Activated CD8-positive, alpha-beta T cell treated with anti-CD3 and anti-CD28 coated beads, Interleukin-2, amount 10 ng/mL, durations not matched to agents 7 days and 5 days (primary cell): ENCODE measurements around the gene PCDHGA4. TPM values are rescaled to one million over a fixed set of nuclear protein-coding genes. Genes with fewer than 3 reads are reported as not detected.
"Not testable (repeated sequence)": the region's sequence is repeated elsewhere in the genome, so short reads cannot be mapped to it uniquely, and the experiment has no call there.

ENCODE experiments used
- ATAC-seq: fragments of 150-1000 bp; cut with Tn5 transposase; one replicate; pipeline ENCODE4 v1.10.0; 2021; ENCODE audit warnings: moderate library complexity
- CTCF ChIA-PET: fragments of 350-600 bp; sonication (Branson Sonifier 250); formaldehyde crosslinking; loops from one replicate; lab custom pipeline; 2021; ENCODE audit warnings: antibody characterized with exemption; lab: Charles Lee
- POLR2A ChIA-PET: fragments of 350-600 bp; sonication (Branson Sonifier 250); formaldehyde crosslinking; loops from one replicate; lab custom pipeline; 2021; ENCODE audit warnings: antibody characterized with exemption; lab: Charles Lee
- DNase-seq: peaks from one replicate; pipeline ENCODE4 v3.0.0-alpha.2; 2020
- H3K27ac Mint-ChIP-seq: one replicate; pipeline ENCODE4 v1.8.0; 2021; ENCODE audit warnings: mild to moderate bottlenecking, mixed read lengths
- H3K27me3 Mint-ChIP-seq: one replicate; pipeline ENCODE4 v1.8.0; 2021; ENCODE audit warnings: low read depth, mixed read lengths
- H3K36me3 Mint-ChIP-seq: one replicate; pipeline ENCODE4 v1.8.0; 2021; ENCODE audit warnings: low read depth, mixed read lengths
- H3K4me1 Mint-ChIP-seq: one replicate; pipeline ENCODE4 v1.8.0; 2021; ENCODE audit warnings: low read depth, mixed read lengths
- H3K4me3 Mint-ChIP-seq: one replicate; pipeline ENCODE4 v1.8.0; 2021; ENCODE audit warnings: mild to moderate bottlenecking, mixed read lengths
- H3K9me3 Mint-ChIP-seq: one replicate; pipeline ENCODE4 v1.8.0; 2022; ENCODE audit warnings: mixed read lengths; ENCODE audit not compliant: insufficient read depth
- total RNA-seq, 2 experiments: library from RNA; stranded (reverse); gene quantifications; one replicate each; pipeline ENCODE4 v1.2.3, GENCODE V29; 2021

PCDHGA4 gene
- total RNA-seq, 2 experiments from 2014 or later = 0.10 TPM; not detected in 1

- H3K27ac Mint-ChIP-seq = no peak within 1 kb of the TSS
- ATAC-seq = no peak
- H3K4me1 Mint-ChIP-seq = peaks cover 5% of the 10 kb centered on the region
- no peak within 1 kb of the TSS for H3K4me3 Mint-ChIP-seq
- ChIA-PET POLR2A (interaction anchor here (0.8 to 2.3 kb wide), 3 partner anchors 10 kb away, joined by 3 to 14 read pairs (median 6); partner anchors contain the start of gene TAF7), CTCF (interaction anchor here (0.8 to 3.4 kb wide), 11 partner anchors 10 to 238 kb away, joined by 3 to 29 read pairs (median 3); partner anchors contain the start of genes PCDHB9, PCDHGA10, PCDHGB3 and TAF7)
- peaks cover 7% of the 10 kb centered on the region for H3K36me3 Mint-ChIP-seq
- DNase-seq = peak; percentile 43
- peaks cover 31% of the 10 kb centered on the region for H3K27me3 Mint-ChIP-seq
- peaks cover 13% of the 10 kb centered on the region for H3K9me3 Mint-ChIP-seq
These were observed 24.3 kb upstream of the PCDHGA4 start, which contains the start of gene PCDHGA1 for GRCh38 chr5:141330299-141331080. PCDHGA1 (plus strand) TSS chr5:141330514.

GRCh38 chr5:141332571-141332970, 22.2 kb upstream of the PCDHGA4 start:
- DNase-seq, ATAC-seq, H3K4me3 Mint-ChIP-seq, H3K36me3 Mint-ChIP-seq, H3K27ac Mint-ChIP-seq, POLR2A ChIA-PET, H3K4me1 Mint-ChIP-seq: not testable (repeated sequence)
- CTCF ChIA-PET = interaction anchor here (1.3 to 1.7 kb wide), 3 partner anchors 10 to 23 kb away, joined by 4 read pairs; partner anchors contain the start of gene TAF7
- Mint-ChIP-seq H3K27me3 (peaks cover 39% of the 10 kb centered on the region), H3K9me3 (peaks cover 13% of the 10 kb centered on the region)

- Mint-ChIP-seq H3K27ac (no peak within 1 kb of the TSS), H3K9me3 (peaks cover 5% of the 10 kb centered on the region), H3K4me1 (no peaks in the 10 kb centered on the region), H3K4me3 (no peak within 1 kb of the TSS), H3K36me3 (peaks cover 7% of the 10 kb centered on the region), H3K27me3 (peaks cover 41% of the 10 kb centered on the region)
- no peak for DNase-seq
- POLR2A ChIA-PET = no interaction called here
- no peak for ATAC-seq
- CTCF ChIA-PET = interaction anchor here (0.8 to 2.8 kb wide), 10 partner anchors 9 to 253 kb away, joined by 3 to 12 read pairs (median 5); partner anchors contain the start of gene TAF7
These were observed 16.1 kb upstream of the PCDHGA4 start, which contains the start of gene PCDHGA2 for GRCh38 chr5:141338538-141339306. PCDHGA2 (plus strand) TSS chr5:141338760.

GRCh38 chr5:141340781-141341354, 14.0 kb upstream of the PCDHGA4 start:
- H3K4me1 Mint-ChIP-seq, H3K27ac Mint-ChIP-seq, H3K4me3 Mint-ChIP-seq, DNase-seq, ATAC-seq, POLR2A ChIA-PET, CTCF ChIA-PET: not testable (repeated sequence)
- Mint-ChIP-seq H3K27me3 (peaks cover 33% of the 10 kb centered on the region), H3K36me3 (peaks cover 10% of the 10 kb centered on the region), H3K9me3 (peaks cover 11% of the 10 kb centered on the region)

GRCh38 chr5:141342773-141343172, 12.0 kb upstream of the PCDHGA4 start:
- CTCF ChIA-PET = interaction anchor here (0.7 to 3.4 kb wide), 8 partner anchors 10 to 181 kb away, joined by 3 to 33 read pairs (median 4); partner anchors contain the start of genes PCDHGA5, PCDHGB5 and TAF7
- Mint-ChIP-seq H3K27ac (no peak overlapping the region), H3K9me3 (peaks cover 11% of the 10 kb centered on the region), H3K27me3 (peaks cover 22% of the 10 kb centered on the region), H3K4me3 (no peak overlapping the region), H3K4me1 (no peaks in the 10 kb centered on the region), H3K36me3 (peaks cover 10% of the 10 kb centered on the region)
- ATAC-seq = no peak
- POLR2A ChIA-PET = no interaction called here
- DNase-seq = no peak

- DNase-seq = peak; percentile 47
- Mint-ChIP-seq H3K36me3 (peaks cover 10% of the 10 kb centered on the region), H3K27me3 (peaks cover 17% of the 10 kb centered on the region), H3K9me3 (peaks cover 11% of the 10 kb centered on the region), H3K4me3 (peak within 1 kb of the TSS; percentile 55), H3K27ac (no peak within 1 kb of the TSS), H3K4me1 (no peaks in the 10 kb centered on the region)
- no peak for ATAC-seq
- ChIA-PET POLR2A (no interaction called here), CTCF (interaction anchor here (0.7 to 3.4 kb wide), 10 partner anchors 8 to 180 kb away, joined by 3 to 33 read pairs (median 4); partner anchors contain the start of genes PCDHGA12, PCDHGB2, PCDHGB3 and PCDHGB5)
These were observed 11.4 kb upstream of the PCDHGA4 start, which contains the start of gene PCDHGA3 for GRCh38 chr5:141343242-141343952. PCDHGA3 (plus strand) TSS chr5:141343829; CDS start chr5:141344034, 205 bp downstream.

- peaks cover 11% of the 10 kb centered on the region for H3K9me3 Mint-ChIP-seq
- DNase-seq (no peak), ATAC-seq (no peak)
- ChIA-PET CTCF (interaction anchor here (1.1 to 3.4 kb wide), 6 partner anchors 9 to 180 kb away, joined by 3 to 33 read pairs (median 6); partner anchors contain the start of genes PCDHGA12, PCDHGB2, PCDHGB3 and TAF7), POLR2A (no interaction called here)
- peak overlapping the region; percentile 55 for H3K4me3 Mint-ChIP-seq
- no peaks in the 10 kb centered on the region for H3K4me1 Mint-ChIP-seq
- peaks cover 12% of the 10 kb centered on the region for H3K27me3 Mint-ChIP-seq
- H3K36me3 Mint-ChIP-seq = peaks cover 10% of the 10 kb centered on the region
- H3K27ac Mint-ChIP-seq = no peak overlapping the region
These were observed 10.8 kb upstream of the PCDHGA4 start for GRCh38 chr5:141343953-141344463.

GRCh38 chr5:141345327-141345726, 9.5 kb upstream of the PCDHGA4 start:
- Mint-ChIP-seq H3K4me1 (no peaks in the 10 kb centered on the region), H3K27ac (no peak overlapping the region), H3K4me3 (no peak overlapping the region), H3K27me3 (peaks cover 9% of the 10 kb centered on the region), H3K36me3 (peaks cover 8% of the 10 kb centered on the region), H3K9me3 (peaks cover 7% of the 10 kb centered on the region)
- DNase-seq (no peak), ATAC-seq (no peak)
- POLR2A ChIA-PET = no interaction called here
- CTCF ChIA-PET = interaction anchor here (2.2 to 3.4 kb wide), 2 partner anchors 25 to 26 kb away, joined by 6 to 33 read pairs; partner anchors contain the start of genes PCDHGB3 and TAF7

GRCh38 chr5:141346017-141346416, 8.8 kb upstream of the PCDHGA4 start:
- H3K27ac Mint-ChIP-seq = not testable (repeated sequence)

GRCh38 chr5:141349917-141350619, 4.8 kb upstream of the PCDHGA4 start, which contains the start of gene PCDHGB1:
PCDHGB1 (plus strand) TSS chr5:141350099; CDS start chr5:141350261, 162 bp downstream.
- Mint-ChIP-seq H3K36me3 (peaks cover 4% of the 10 kb centered on the region), H3K4me3 (peak within 1 kb of the TSS; percentile 22), H3K4me1 (no peaks in the 10 kb centered on the region), H3K27me3 (peaks cover 17% of the 10 kb centered on the region), H3K27ac (no peak within 1 kb of the TSS), H3K9me3 (peaks cover 10% of the 10 kb centered on the region)
- ChIA-PET POLR2A (no interaction called here), CTCF (interaction anchor here (0.8 to 2.8 kb wide), 10 partner anchors 10 to 217 kb away, joined by 3 to 8 read pairs (median 6); partner anchors contain the start of genes PCDHB14, PCDHGA11, PCDHGB2 and PCDHGB3)
- peak; percentile 58 for DNase-seq
- ATAC-seq = no peak

More at GRCh38 chr5:141346017-141346416, 8.8 kb upstream of the PCDHGA4 start:
- ATAC-seq, H3K9me3 Mint-ChIP-seq, POLR2A ChIA-PET, H3K36me3 Mint-ChIP-seq, H3K4me1 Mint-ChIP-seq, DNase-seq, H3K4me3 Mint-ChIP-seq: not testable (repeated sequence)
- CTCF ChIA-PET = interaction anchor here (1.0 kb wide), 1 partner anchor 27 kb away, joined by 3 read pairs; no protein-coding TSS in a partner anchor
- peaks cover 15% of the 10 kb centered on the region for H3K27me3 Mint-ChIP-seq
